Spinal cord (tissue), 10 donors: ENCODE results near the gene RNASE3. TPM values are rescaled to one million over a fixed set of nuclear protein-coding genes. Genes with fewer than 3 reads are reported as not detected.
A peak's percentile ranks its signal among the peaks of the same experiment; 100 is the strongest.
"Not testable (repeated sequence)": the region's sequence is repeated elsewhere in the genome, so short reads cannot be mapped to it uniquely, and the experiment has no call there.

Experiments
- DNase-seq, 6 donors: peaks; one replicate each; pipeline versions ENCODE4 v3.0.0 to v3.0.0-alpha.2; 2013 to 2015; ENCODE audit warnings: low spot score in 6 of 6, low read depth in 4 of 6
- H3K27ac ChIP-seq: one replicate; pipeline ENCODE4 v1.5.1; 2013; ENCODE audit warnings: low read depth, low read length, control low read depth
- H3K27me3 ChIP-seq: one replicate; pipeline ENCODE4 v1.6.1; 2013; ENCODE audit warnings: low read length; ENCODE audit not compliant: control insufficient read depth, insufficient read depth
- H3K36me3 ChIP-seq: one replicate; pipeline ENCODE4 v1.6.1; 2013; ENCODE audit warnings: low read length; ENCODE audit not compliant: control insufficient read depth, insufficient read depth
- H3K4me1 ChIP-seq: one replicate; pipeline ENCODE4 v1.6.1; 2013; ENCODE audit warnings: low read length; ENCODE audit not compliant: control insufficient read depth, insufficient read depth
- H3K4me3 ChIP-seq: one replicate; pipeline ENCODE4 v1.5.1; 2013; ENCODE audit warnings: low read depth, low read length, control low read depth
- H3K9me3 ChIP-seq: one replicate; pipeline ENCODE4 v1.6.1; 2013; ENCODE audit warnings: low read length; ENCODE audit not compliant: control insufficient read depth, insufficient read depth
- WGBS: methylation state at CpG from one replicate; pipeline ENCODE4 v1.1.5; 2013; ENCODE audit warnings: missing lambda C conversion rate; ENCODE audit not compliant: insufficient coverage; 5-methylcytosine and 5-hydroxymethylcytosine counted together
- polyA plus RNA-seq, 2 donors: library from polyadenylated mRNA; unstranded; fragments of 120-200 nt; gene quantifications; one replicate each; pipeline ENCODE4 v1.2.1, GENCODE V29; 2013; ENCODE audit not compliant: insufficient read length in 2 of 2
- total RNA-seq, 2 donors: library from RNA; depleted of rRNA in 1 of 2; stranded (reverse); fragments of 120-200 nt in 1 of 2; fragments of >200 nt in 1 of 2; gene quantifications; one replicate each; pipeline versions ENCODE4 v1.2.3 to v1.2.4, GENCODE V29; 2013 to 2014
- donor health status: healthy.

RNASE3 gene
- total and polyA plus RNA-seq, 4 donors = 0.24 to 3.7 (median 0.55) TPM; not detected in 1

DNA sequence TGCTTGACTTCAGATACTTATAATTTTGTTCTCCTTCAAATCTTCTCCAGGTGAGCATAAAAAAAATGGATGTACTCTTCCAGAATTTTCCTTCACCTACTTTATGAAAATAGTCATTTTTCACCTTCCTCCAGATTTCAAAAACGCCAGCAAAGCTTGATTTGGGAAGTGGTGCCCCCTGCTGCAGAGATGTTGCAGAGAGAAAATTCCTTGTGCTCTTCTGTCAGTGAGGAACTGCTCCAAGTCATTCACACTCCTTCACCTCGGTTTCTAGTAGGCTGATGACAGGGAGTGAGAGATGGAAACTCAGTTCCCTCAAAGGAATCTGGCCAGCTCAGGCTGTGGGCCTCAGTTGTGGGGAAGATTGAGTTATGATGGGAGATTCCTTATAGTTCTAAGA is 24.2 kb upstream of the RNASE3 start:
- DNase-seq = peak in 2 of 6 donors; percentile 11 to 49
- H3K9me3 ChIP-seq = no peaks in the 10 kb centered on the region

DNA sequence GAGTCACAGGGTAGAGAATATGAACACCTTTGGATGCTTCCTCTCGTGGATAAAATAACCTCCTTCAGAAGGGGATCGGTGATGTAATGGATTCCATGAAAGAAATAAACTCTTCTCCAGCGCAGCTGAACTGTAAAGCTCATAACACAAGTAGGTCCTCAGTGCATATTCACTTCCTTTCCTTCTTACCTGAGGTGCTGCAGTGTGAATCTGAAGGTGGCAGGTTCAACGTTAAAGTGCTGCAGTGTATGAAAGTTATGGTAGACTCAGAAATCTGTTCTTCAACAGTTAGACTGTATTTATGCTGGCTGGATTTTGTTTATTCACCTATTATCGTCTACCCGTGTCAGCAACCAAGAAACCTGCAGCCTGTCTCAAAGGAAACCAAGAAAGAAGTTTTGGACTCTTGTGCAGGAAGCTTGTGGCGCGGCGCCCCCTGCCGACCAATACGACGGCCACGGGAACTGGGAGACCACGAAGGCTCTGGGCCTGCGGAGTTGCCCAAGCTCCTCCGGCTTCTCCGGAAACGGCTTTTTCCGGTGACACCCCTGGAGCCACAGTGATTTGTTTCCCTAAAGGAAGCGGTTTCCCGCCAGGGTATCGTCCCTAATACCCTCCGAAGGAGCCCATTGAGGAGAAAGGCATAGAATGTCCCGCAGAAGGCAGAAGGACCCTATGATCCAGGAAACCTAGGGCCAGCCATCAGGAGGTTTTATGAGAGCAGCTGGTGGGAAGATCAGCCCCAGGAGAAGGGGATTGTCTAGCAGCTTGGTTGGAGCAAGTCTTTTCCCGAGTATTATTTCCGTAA is 17.6 kb upstream of the RNASE3 start:
- WGBS = 5% methylated on average over 20 of the region's 26 CpGs
- Histone ChIP-seq H3K36me3 (no peaks in the 10 kb centered on the region), H3K27me3 (no peaks in the 10 kb centered on the region), H3K9me3 (no peaks in the 10 kb centered on the region), H3K4me1 (peaks cover 5% of the 10 kb centered on the region), H3K27ac (no peak overlapping the region), H3K4me3 (no peak overlapping the region)
- peak in 3 of 6 donors; percentile 31 to 82 (median 69) for DNase-seq

More for the DNA sequence above, 24.2 kb upstream of the RNASE3 start:
- H3K36me3 ChIP-seq = no peaks in the 10 kb centered on the region
- H3K27me3 ChIP-seq = no peaks in the 10 kb centered on the region
- H3K4me1 ChIP-seq = no peaks in the 10 kb centered on the region
- H3K4me3 ChIP-seq = no peak overlapping the region
- no peak overlapping the region for H3K27ac ChIP-seq
- no CpG with 5 or more reads among the region's 2 CpGs for WGBS

DNA sequence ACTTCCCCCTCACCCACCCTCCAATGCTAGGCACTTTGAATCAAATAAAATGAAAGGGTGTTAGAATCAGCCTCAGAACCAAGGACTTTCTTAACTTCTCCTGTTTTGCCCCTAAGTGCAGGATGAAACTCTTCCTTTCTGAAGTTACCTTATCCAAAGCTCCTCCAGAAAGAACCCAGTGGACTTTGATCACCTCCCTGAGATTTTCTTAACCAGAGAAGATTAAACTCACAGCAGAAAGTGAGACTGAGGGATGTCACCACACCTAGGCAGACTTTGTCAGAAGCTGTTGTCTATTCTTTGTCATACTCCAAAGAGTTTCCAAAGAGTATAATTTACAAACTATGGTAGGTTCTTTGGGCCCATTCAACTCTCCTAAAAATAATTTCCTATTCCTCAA is 14.2 kb upstream of the RNASE3 start:
- Histone ChIP-seq H3K36me3 (no peaks in the 10 kb centered on the region), H3K4me3 (no peak overlapping the region), H3K9me3 (no peaks in the 10 kb centered on the region), H3K4me1 (peaks cover 5% of the 10 kb centered on the region), H3K27ac (no peak overlapping the region), H3K27me3 (no peaks in the 10 kb centered on the region)
- no peak for DNase-seq

DNA sequence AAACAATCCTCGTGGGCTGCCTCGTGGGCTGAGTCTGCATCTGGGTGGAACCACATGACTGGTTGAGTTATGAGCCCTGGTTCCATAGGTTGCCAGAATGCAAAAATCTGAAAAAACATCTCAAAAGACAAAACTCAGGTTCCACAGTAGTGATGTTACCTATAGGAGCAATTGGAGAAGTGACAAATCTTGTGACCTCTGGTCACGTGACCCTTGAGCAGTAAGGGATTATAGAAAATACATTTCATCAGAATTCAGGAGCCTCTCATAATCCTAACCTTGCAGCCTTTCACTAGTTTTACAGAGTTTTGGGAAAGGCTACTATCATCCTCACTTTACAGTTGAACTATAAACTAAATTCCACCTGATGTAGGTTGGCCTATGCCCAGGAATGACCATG is 12.5 kb upstream of the RNASE3 start:
- Histone ChIP-seq H3K9me3 (no peaks in the 10 kb centered on the region), H3K36me3 (no peaks in the 10 kb centered on the region), H3K27ac (no peak overlapping the region), H3K4me3 (no peak overlapping the region), H3K4me1 (peaks cover 3% of the 10 kb centered on the region), H3K27me3 (no peaks in the 10 kb centered on the region)
- WGBS = 94% methylated on average over 2 of the region's 3 CpGs
- DNase-seq = no peak

- not testable (repeated sequence) for H3K4me1 ChIP-seq, H3K36me3 ChIP-seq, H3K27ac ChIP-seq, H3K27me3 ChIP-seq, H3K4me3 ChIP-seq, H3K9me3 ChIP-seq, DNase-seq
- whole genome bisulfite sequencing = 83% methylated on average over 4 of the region's 5 CpGs
These were observed 10.0 kb upstream of the RNASE3 start for GRCh38 chr14:20881229-20881628.

GRCh38 chr14:20882787-20883186 is 8.4 kb upstream of the RNASE3 start:
- H3K4me3 ChIP-seq = not testable (repeated sequence)
- no CpG with 5 or more reads among the region's 10 CpGs for WGBS

DNA sequence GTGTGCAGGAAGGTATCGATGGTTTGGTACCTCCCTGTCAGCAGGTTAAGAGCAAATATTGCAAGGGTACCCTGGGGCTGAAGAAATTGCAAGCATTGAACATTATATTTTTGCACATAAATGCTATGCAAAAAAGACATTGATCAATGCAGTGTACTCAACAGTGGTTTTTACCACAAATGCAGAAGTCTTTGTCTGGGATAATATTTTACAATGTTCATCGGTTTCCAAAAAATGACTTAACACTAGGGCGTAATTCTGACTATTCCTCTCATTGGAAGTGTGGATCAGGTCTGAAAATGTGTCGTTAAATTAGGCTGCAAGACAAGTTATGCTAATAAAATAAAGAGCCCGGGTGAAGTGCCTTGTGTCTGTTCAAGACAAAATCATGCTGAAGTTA is 2.8 kb upstream of the RNASE3 start:
- H3K4me1 ChIP-seq, H3K27ac ChIP-seq, H3K9me3 ChIP-seq, DNase-seq, H3K4me3 ChIP-seq, H3K27me3 ChIP-seq, H3K36me3 ChIP-seq: not testable (repeated sequence)
- WGBS = no CpG with 5 or more reads among the region's 5 CpGs

More at GRCh38 chr14:20882787-20883186, 8.4 kb upstream of the RNASE3 start:
- DNase-seq, H3K4me1 ChIP-seq, H3K36me3 ChIP-seq, H3K27ac ChIP-seq, H3K27me3 ChIP-seq, H3K9me3 ChIP-seq: not testable (repeated sequence)

GRCh38 chr14:20895322-20895721 is 4.1 kb downstream of the RNASE3 start:
- not testable (repeated sequence) for DNase-seq, H3K9me3 ChIP-seq, H3K36me3 ChIP-seq, H3K4me1 ChIP-seq, H3K27me3 ChIP-seq, H3K27ac ChIP-seq, H3K4me3 ChIP-seq
- 80% methylated on average over 1 of the region's 1 CpG for WGBS

DNA sequence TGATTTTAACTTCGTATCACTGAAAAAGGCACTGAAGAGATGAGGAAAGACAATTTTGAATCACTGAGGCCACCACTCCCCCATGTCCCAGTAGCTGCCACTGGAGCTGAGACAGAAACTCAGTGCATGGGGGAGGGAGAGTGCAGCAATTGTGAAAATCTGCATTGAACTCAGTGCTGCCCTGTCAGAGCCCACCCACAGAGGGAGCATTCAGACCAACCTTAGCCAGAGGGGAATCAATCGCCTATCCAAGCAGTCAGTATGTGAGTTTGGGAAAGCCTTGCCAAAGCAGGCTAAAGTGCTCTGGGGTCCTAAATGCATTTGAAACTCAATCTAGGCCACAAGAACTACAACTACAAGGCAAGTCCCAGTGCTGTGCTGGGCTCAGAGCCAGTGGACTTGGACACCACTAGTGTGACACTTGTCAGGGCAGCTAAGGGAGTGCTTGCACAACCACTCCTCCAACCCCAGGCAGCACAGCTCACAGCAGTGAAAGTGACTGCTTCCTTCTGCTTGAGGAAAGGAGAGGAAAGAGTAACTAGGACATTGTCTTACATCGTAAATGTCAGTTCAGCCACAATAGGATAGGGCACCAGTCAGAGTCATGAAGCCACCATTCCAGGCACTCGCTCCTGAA is 13.3 kb downstream of the RNASE3 start:
- no CpG with 5 or more reads among the region's 4 CpGs for WGBS
- Histone ChIP-seq H3K4me3 (no peak overlapping the region), H3K27me3 (no peaks in the 10 kb centered on the region), H3K36me3 (no peaks in the 10 kb centered on the region), H3K9me3 (no peaks in the 10 kb centered on the region), H3K27ac (no peak overlapping the region), H3K4me1 (no peaks in the 10 kb centered on the region)
- no peak for DNase-seq

GRCh38 chr14:20905676-20906075 is 14.5 kb downstream of the RNASE3 start:
- Histone ChIP-seq H3K27ac (no peak overlapping the region), H3K27me3 (no peaks in the 10 kb centered on the region), H3K36me3 (no peaks in the 10 kb centered on the region), H3K4me3 (no peak overlapping the region), H3K9me3 (no peaks in the 10 kb centered on the region), H3K4me1 (no peaks in the 10 kb centered on the region)
- no CpG with 5 or more reads among the region's 2 CpGs for WGBS
- DNase-seq = no peak
